H1 (cell line): ENCODE measurements around the gene EZH1. TPM values are rescaled to one million over a fixed set of nuclear protein-coding genes. Genes with fewer than 3 reads are reported as not detected.

Source experiments
- CTCF ChIA-PET: fragments of 300-600 bp; sonication (Branson Sonifier 250); formaldehyde crosslinking; loops from one replicate; lab custom pipeline; 2021; ENCODE audit not compliant: partially characterized antibody; lab: Charles Lee
- POLR2A ChIA-PET: fragments of 300-600 bp; sonication (Branson Sonifier 250); formaldehyde crosslinking; loops from one replicate; lab custom pipeline; 2021; ENCODE audit warnings: inconsistent platforms; ENCODE audit not compliant: partially characterized antibody; lab: Charles Lee
- DNase-seq, 2 experiments: peaks; one replicate each; pipeline versions ENCODE4 v3.0.0 to v3.0.0-alpha.2; 2010 to 2022; ENCODE audit warnings: low spot score in 2 of 2, low read depth in 1 of 2, mixed read lengths in 1 of 2
- FAIRE-seq: peaks from 2 replicates; lab custom pipeline; 2011; peaks lifted over from hg19 to GRCh38; lab: Jason Lieb, UNC
- H2AFZ ChIP-seq: 2 replicates; pipeline ENCODE4 v1.8.1; 2012; ENCODE audit warnings: low read length, inconsistent platforms
- H2AK5ac ChIP-seq: 2 replicates; pipeline ENCODE4 v1.6.1; 2013; ENCODE audit warnings: low read depth, low read length
- H2BK120ac ChIP-seq: replicated peaks from 2 replicates; pipeline ENCODE3; 2013; ENCODE audit warnings: low read depth, low read length, inconsistent platforms
- H2BK12ac ChIP-seq: 2 replicates; pipeline ENCODE4 v1.6.1; 2013; ENCODE audit warnings: low read depth, low read length
- H2BK15ac ChIP-seq: 2 replicates; pipeline ENCODE4 v1.6.1; 2013; ENCODE audit warnings: low read length
- H2BK20ac ChIP-seq: 2 replicates; pipeline ENCODE4 v1.6.1; 2013; ENCODE audit warnings: low read length
- H2BK5ac ChIP-seq: 2 replicates; pipeline ENCODE4 v1.6.1; 2013; ENCODE audit warnings: low read depth, low read length
- H3K14ac ChIP-seq: 2 replicates; pipeline ENCODE4 v1.6.1; 2013; ENCODE audit warnings: inconsistent platforms; ENCODE audit not compliant: insufficient read length
- H3K18ac ChIP-seq: 2 replicates; pipeline ENCODE4 v1.6.1; 2013; ENCODE audit warnings: low read length; ENCODE audit errors: extremely low read depth
- H3K23ac ChIP-seq: 2 replicates; pipeline ENCODE4 v1.6.1; 2013; ENCODE audit warnings: inconsistent platforms; ENCODE audit not compliant: insufficient read length
- H3K23me2 ChIP-seq: 2 replicates; pipeline ENCODE4 v1.6.1; 2013; ENCODE audit warnings: low read depth, low read length
- H3K27ac ChIP-seq: 2 replicates; pipeline ENCODE4 v1.6.1; 2011; ENCODE audit warnings: low read depth, low read length, inconsistent platforms
- H3K27me3 ChIP-seq, 4 experiments: replicated peaks in 1 of 4; 1 replicate in 1 of 4; 2 replicates in 3 of 4; pipeline versions ENCODE4 v1.6.1 to v1.8.1; 2011 to 2013; ENCODE audit warnings: low read length in 3 of 4, mild to moderate bottlenecking in 3 of 4, inconsistent platforms in 2 of 4, mixed read lengths in 2 of 4, moderate library complexity in 1 of 4; ENCODE audit not compliant: control insufficient read depth in 3 of 4, insufficient read depth in 3 of 4; ENCODE audit errors: extremely low read depth in 1 of 4
- H3K36me3 ChIP-seq, 4 experiments: 2 replicates each; pipeline versions ENCODE4 v1.6.1 to v1.8.1; 2011 to 2013; ENCODE audit warnings: mild to moderate bottlenecking in 4 of 4, low read length in 3 of 4, moderate library complexity in 2 of 4, control low read depth in 1 of 4, inconsistent platforms in 1 of 4; ENCODE audit not compliant: insufficient read depth in 4 of 4, control insufficient read depth in 2 of 4
- H3K4ac ChIP-seq: replicated peaks from 2 replicates; pipeline ENCODE3; 2013; ENCODE audit warnings: low read length, low read depth, mixed read lengths, inconsistent platforms; ENCODE audit not compliant: insufficient read length
- H3K4me1 ChIP-seq, 4 experiments: replicated peaks in 1 of 4; 1 replicate in 1 of 4; 2 replicates in 3 of 4; pipeline versions ENCODE4 v1.6.1 to v1.8.1; 2011 to 2013; ENCODE audit warnings: low read length in 3 of 4, inconsistent platforms in 2 of 4, mixed read lengths in 1 of 4; ENCODE audit not compliant: insufficient read depth in 4 of 4, control insufficient read depth in 3 of 4
- H3K4me2 ChIP-seq, 2 experiments: 2 replicates each; pipeline versions ENCODE4 v1.6.1 to v1.8.1; 2011 to 2013; ENCODE audit warnings: low read depth in 2 of 2, low read length in 2 of 2, control low read depth in 1 of 2, inconsistent platforms in 1 of 2, mild to moderate bottlenecking in 1 of 2; ENCODE audit not compliant: insufficient read depth in 1 of 2
- H3K4me3 ChIP-seq, 4 experiments: fragments of 200-600, 300-600 bp in 1 of 4; sonication (generic), shearing (Covaris generic), sonication (Bioruptor Twin) in 1 of 4; 2 replicates each; pipeline versions ENCODE4 v1.5.1 to v1.8.1; 2011 to 2016; ENCODE audit warnings: low read length in 4 of 4, low read depth in 3 of 4, control low read depth in 2 of 4, inconsistent platforms in 2 of 4, mild to moderate bottlenecking in 2 of 4, mixed read lengths in 1 of 4, moderate library complexity in 1 of 4; ENCODE audit not compliant: insufficient read depth in 2 of 4; ENCODE audit errors: extremely low read depth in 1 of 4
- H3K56ac ChIP-seq: replicated peaks from 2 replicates; pipeline ENCODE3; 2013; ENCODE audit warnings: low read depth, mild to moderate bottlenecking, mixed read lengths, low read length, inconsistent platforms; ENCODE audit not compliant: insufficient read length
- H3K79me1 ChIP-seq: 2 replicates; pipeline ENCODE4 v1.6.1; 2013; ENCODE audit warnings: low read depth, low read length, control low read depth
- H3K79me2 ChIP-seq, 2 experiments: 2 replicates each; pipeline versions ENCODE4 v1.6.1 to v1.8.1; 2012 to 2013; ENCODE audit warnings: low read length in 2 of 2, mild to moderate bottlenecking in 2 of 2, inconsistent platforms in 1 of 2; ENCODE audit not compliant: insufficient read depth in 2 of 2, control insufficient read depth in 1 of 2
- H3K9ac ChIP-seq, 4 experiments: replicated peaks in 1 of 4; 1 replicate in 1 of 4; 2 replicates in 3 of 4; pipeline versions ENCODE4 v1.6.1 to v1.8.1; 2011 to 2013; ENCODE audit warnings: low read depth in 3 of 4, low read length in 3 of 4, control low read depth in 2 of 4, mild to moderate bottlenecking in 2 of 4, moderate library complexity in 2 of 4, inconsistent platforms in 1 of 4; ENCODE audit errors: extremely low read depth in 1 of 4
- H3K9me3 ChIP-seq, 2 experiments: 2 replicates each; pipeline versions ENCODE4 v1.6.1 to v1.8.1; 2012 to 2013; ENCODE audit warnings: mild to moderate bottlenecking in 2 of 2, moderate library complexity in 2 of 2, control low read depth in 1 of 2, inconsistent platforms in 1 of 2, low read depth in 1 of 2, low read length in 1 of 2, mixed read lengths in 1 of 2; ENCODE audit not compliant: insufficient read depth in 2 of 2
- H4K20me1 ChIP-seq, 2 experiments: replicated peaks in 1 of 2; 2 replicates each; pipeline versions ENCODE3 to v1.8.1; 2011 to 2013; ENCODE audit warnings: inconsistent platforms in 2 of 2, low read length in 2 of 2, mild to moderate bottlenecking in 1 of 2; ENCODE audit not compliant: insufficient read depth in 2 of 2, control insufficient read depth in 1 of 2
- H4K5ac ChIP-seq: 2 replicates; pipeline ENCODE4 v1.6.1; 2013; ENCODE audit warnings: low read length, low read depth, mixed read lengths, inconsistent platforms; ENCODE audit not compliant: insufficient read length
- H4K8ac ChIP-seq: 2 replicates; pipeline ENCODE4 v1.8.0; 2013; ENCODE audit warnings: mild to moderate bottlenecking, moderate library complexity, low read length, inconsistent platforms; ENCODE audit not compliant: insufficient read depth; ENCODE audit errors: extremely low read depth
- H4K91ac ChIP-seq: replicated peaks from 2 replicates; pipeline ENCODE3; 2013; ENCODE audit warnings: low read length, mixed read lengths, inconsistent platforms; ENCODE audit not compliant: insufficient read length
- BCL11A ChIP-seq, 2 experiments: IDR thresholded peaks; one replicate each; pipeline ENCODE4 v1.6.1; 2011; ENCODE audit warnings: low read depth in 2 of 2, low read length in 2 of 2, mild to moderate bottlenecking in 2 of 2
- WGBS, 2 experiments: shearing (Covaris generic) in 1 of 2; methylation state at CpG; one replicate each; pipeline versions ENCODE4 v1.1.6 to v1.1.7; 2013 to 2015; ENCODE audit warnings: low lambda C conversion rate in 2 of 2, mixed read lengths in 2 of 2, inconsistent platforms in 1 of 2, low coverage in 1 of 2, missing lambda C conversion rate in 1 of 2; ENCODE audit not compliant: insufficient replicate concordance in 2 of 2, insufficient coverage in 1 of 2, insufficient read length in 1 of 2; ENCODE audit errors: extremely low coverage in 1 of 2, missing lambda C conversion rate in 1 of 2; 5-methylcytosine and 5-hydroxymethylcytosine counted together
- polyA plus RNA-seq, 7 experiments: library from polyadenylated mRNA; depleted of rRNA in 3 of 7; stranded (reverse) in 5 of 7; unstranded in 2 of 7; fragments of >200 nt in 5 of 7; fragments of 200-250 nt in 2 of 7; gene quantifications; 1 replicate in 5 of 7; 2 replicates in 1 of 7; 4 replicates in 1 of 7; pipeline versions ENCODE4 v1.2.1 to v1.2.3, GENCODE V29; 2011 to 2013; ENCODE audit warnings: missing spikeins in 2 of 7, mixed read lengths in 2 of 7
- total RNA-seq: library from RNA; stranded (reverse); fragmentation: NEBNext Ultra II Directional; extraction: Animal tissue kit (Norgen Biotek cat#: 25700); gene quantifications from 2 replicates; pipeline ENCODE4 v1.2.1, GENCODE V29; 2021

Gene EZH1
- total and polyA plus RNA-seq, 2 of the 8 experiments (the other 6 are each of a cell fraction or from before 2014, with no cell fraction given), result 17.4 to 20.8 TPM

- Histone ChIP-seq H2BK20ac (no peak overlapping the region), H3K27me3 (no peaks in the 10 kb centered on the region), H2BK12ac (no peak overlapping the region), H3K4me3 (no peak overlapping the region), H2BK15ac (no peak overlapping the region), H3K4ac (no peak overlapping the region), H2AFZ (no peak overlapping the region), H3K14ac (no peak overlapping the region), H4K5ac (no peak overlapping the region), H4K91ac (no peak overlapping the region), H4K20me1 (no peaks in the 10 kb centered on the region), H3K23me2 (no peaks in the 10 kb centered on the region), H3K36me3 (peaks cover 4 to 59% (median 35%) of the 10 kb centered on the region in 4 experiments), H3K23ac (no peak overlapping the region), H3K4me1 (no peaks in the 10 kb centered on the region), H3K18ac (no peak overlapping the region), H2BK5ac (no peak overlapping the region), H2AK5ac (no peak overlapping the region), H3K4me2 (no peak overlapping the region), H4K8ac (no peak overlapping the region), H3K79me2 (no peaks in the 10 kb centered on the region), H3K27ac (no peak overlapping the region), H3K9me3 (no peaks in the 10 kb centered on the region), H3K56ac (no peak overlapping the region), H3K79me1 (no peaks in the 10 kb centered on the region), H2BK120ac (no peak overlapping the region), H3K9ac (no peak overlapping the region)
- ChIA-PET POLR2A (no interaction called here), CTCF (interaction anchor here (0.6 to 1.1 kb wide), 5 partner anchors 15 to 1191 kb away, joined by 3 to 4 read pairs (median 3); no protein-coding TSS in a partner anchor)
- WGBS, 2 experiments, result 80% methylated on average over 8 of the region's 8 CpGs; no CpG with 5 or more reads in 1 of the 2 experiments
- FAIRE-seq (no peak), DNase-seq (no peak)
- TF ChIP-seq BCL11A (IDR thresholded peaks at IDR 0.05; ENCODE audit: low read depth in 2 of 2, low read length in 2 of 2), result no peak
These were observed 39.9 kb downstream of the EZH1 start for GRCh38 chr17:42704837-42705494.
